Small intestine (tissue), 7 donors: ENCODE data around the gene KCNJ10. TPM values are rescaled to one million over a fixed set of nuclear protein-coding genes. Genes with fewer than 3 reads are reported as not detected.

Experiments
- DNase-seq, 2 donors: peaks; one replicate each; pipeline versions ENCODE4 v3.0.0 to v3.0.0-alpha.2; 2013
- FAIRE-seq: peaks from 2 replicates; lab custom pipeline; 2012; peaks lifted over from hg19 to GRCh38; lab: Jason Lieb, UNC
- H3K27ac ChIP-seq, 3 donors: one replicate each; pipeline ENCODE4 v1.5.1; 2013; ENCODE audit warnings: low read length in 2 of 3, mild to moderate bottlenecking in 2 of 3, control low read depth in 1 of 3, inconsistent platforms in 1 of 3, low read depth in 1 of 3, moderate library complexity in 1 of 3
- H3K27me3 ChIP-seq, 3 donors: one replicate each; pipeline ENCODE4 v1.6.1; 2013; ENCODE audit warnings: low read length in 3 of 3, inconsistent platforms in 1 of 3; ENCODE audit not compliant: control insufficient read depth in 3 of 3, insufficient read depth in 3 of 3
- H3K36me3 ChIP-seq, 3 donors: one replicate each; pipeline ENCODE4 v1.6.1; 2013; ENCODE audit warnings: low read length in 3 of 3, inconsistent platforms in 1 of 3, low read depth in 1 of 3, mild to moderate bottlenecking in 1 of 3, moderate library complexity in 1 of 3; ENCODE audit not compliant: control insufficient read depth in 3 of 3, insufficient read depth in 2 of 3
- H3K4me1 ChIP-seq, 3 donors: one replicate each; pipeline ENCODE4 v1.6.1; 2013; ENCODE audit warnings: low read length in 2 of 3, inconsistent platforms in 1 of 3, low read depth in 1 of 3, mild to moderate bottlenecking in 1 of 3, moderate library complexity in 1 of 3; ENCODE audit not compliant: control insufficient read depth in 3 of 3, insufficient read depth in 2 of 3
- H3K4me3 ChIP-seq, 3 donors: one replicate each; pipeline ENCODE4 v1.5.1; 2013; ENCODE audit warnings: low read length in 3 of 3, control low read depth in 1 of 3, inconsistent platforms in 1 of 3, low read depth in 1 of 3, mild to moderate bottlenecking in 1 of 3, moderate library complexity in 1 of 3
- H3K9me3 ChIP-seq, 2 donors: one replicate each; pipeline ENCODE4 v1.6.1; 2013; ENCODE audit warnings: low read depth in 1 of 2, low read length in 1 of 2; ENCODE audit not compliant: control insufficient read depth in 2 of 2, insufficient read depth in 1 of 2
- WGBS, 3 donors: extraction: QIAGEN DNeasy Blood & Tissue Kit; methylation state at CpG; one replicate each; pipeline ENCODE4 v1.1.7; 2013; 5-methylcytosine and 5-hydroxymethylcytosine counted together
- polyA plus RNA-seq, 4 donors: library from polyadenylated mRNA; stranded (reverse) in 3 of 4; unstranded in 1 of 4; fragments of 200-250 nt in 3 of 4; fragments of 120-200 nt in 1 of 4; gene quantifications; one replicate each; pipeline versions ENCODE4 v1.2.1 to v1.2.3, GENCODE V29; 2013
- donor health status: healthy with polysubstance abuse.
- donor health status: control.
- donor health status: control.
- donor health status: Bipolar disorder and iron deficiency.
- donor health status: healthy.

Gene KCNJ10
- polyA plus RNA-seq, 4 donors, result 0.25 to 0.47 TPM; not detected in 2

GRCh38 chr1:160083968-160084770 is 14.2 kb upstream of the KCNJ10 start:
- DNase-seq (peak; percentile 85 to 93), FAIRE-seq (no peak)
- Histone ChIP-seq H3K9me3 (no peaks in the 10 kb centered on the region), H3K4me1 (no peaks in the 10 kb centered on the region), H3K4me3 (peak overlapping the region in 1 of 3 donors; percentile 31), H3K27ac (no peak overlapping the region), H3K27me3 (peaks cover 2 to 49% (median 9%) of the 10 kb centered on the region in 3 donors), H3K36me3 (peaks cover 0 to 22% (median 3%) of the 10 kb centered on the region in 3 donors)
- WGBS, 3 donors, result 22 to 32% (median 27%) methylated on average over 81 to 96 of the region's 96 CpGs

- 71 to 79% (median 76%) methylated on average over 3 of the region's 3 CpGs for WGBS, 3 donors
- H3K27ac ChIP-seq, result no peak overlapping the region
- no peak for DNase-seq
- no peaks in the 10 kb centered on the region for H3K9me3 ChIP-seq
- FAIRE-seq, result no peak
- no peak overlapping the region for H3K4me3 ChIP-seq
- H3K4me1 ChIP-seq, result no peaks in the 10 kb centered on the region
- peaks cover 2 to 52% (median 9%) of the 10 kb centered on the region in 3 donors for H3K27me3 ChIP-seq
- H3K36me3 ChIP-seq, result peaks cover 0 to 12% (median 0%) of the 10 kb centered on the region in 3 donors
These were observed 13.0 kb upstream of the KCNJ10 start for GRCh38 chr1:160082926-160083325.

GRCh38 chr1:160082487-160082886 is 12.5 kb upstream of the KCNJ10 start:
- WGBS, 3 donors, result 37 to 73% (median 54%) methylated on average over 2 of the region's 2 CpGs
- no peaks in the 10 kb centered on the region for H3K9me3 ChIP-seq
- no peaks in the 10 kb centered on the region for H3K4me1 ChIP-seq
- FAIRE-seq, result no peak
- peaks cover 2 to 52% (median 9%) of the 10 kb centered on the region in 3 donors for H3K27me3 ChIP-seq
- peaks cover 0 to 9% (median 0%) of the 10 kb centered on the region in 3 donors for H3K36me3 ChIP-seq
- H3K27ac ChIP-seq, result no peak overlapping the region
- H3K4me3 ChIP-seq, result no peak overlapping the region
- no peak for DNase-seq

- FAIRE-seq (no peak), DNase-seq (no peak)
- Histone ChIP-seq H3K27ac (no peak within 1 kb of the TSS), H3K36me3 (peaks cover 0 to 5% (median 0%) of the 10 kb centered on the region in 3 donors), H3K27me3 (peaks cover 2 to 52% (median 9%) of the 10 kb centered on the region in 3 donors), H3K9me3 (no peaks in the 10 kb centered on the region), H3K4me3 (no peak within 1 kb of the TSS), H3K4me1 (no peaks in the 10 kb centered on the region)
- WGBS, 3 donors, result 20 to 36% (median 34%) methylated on average over 13 to 14 of the region's 14 CpGs
These were observed 11.4 kb upstream of the KCNJ10 start, which contains the start of gene KCNJ9 for GRCh38 chr1:160081261-160081936. Gene KCNJ9 (plus strand): TSS chr1:160081538. CDS start chr1:160084031, 2,493 bp downstream.

DNA sequence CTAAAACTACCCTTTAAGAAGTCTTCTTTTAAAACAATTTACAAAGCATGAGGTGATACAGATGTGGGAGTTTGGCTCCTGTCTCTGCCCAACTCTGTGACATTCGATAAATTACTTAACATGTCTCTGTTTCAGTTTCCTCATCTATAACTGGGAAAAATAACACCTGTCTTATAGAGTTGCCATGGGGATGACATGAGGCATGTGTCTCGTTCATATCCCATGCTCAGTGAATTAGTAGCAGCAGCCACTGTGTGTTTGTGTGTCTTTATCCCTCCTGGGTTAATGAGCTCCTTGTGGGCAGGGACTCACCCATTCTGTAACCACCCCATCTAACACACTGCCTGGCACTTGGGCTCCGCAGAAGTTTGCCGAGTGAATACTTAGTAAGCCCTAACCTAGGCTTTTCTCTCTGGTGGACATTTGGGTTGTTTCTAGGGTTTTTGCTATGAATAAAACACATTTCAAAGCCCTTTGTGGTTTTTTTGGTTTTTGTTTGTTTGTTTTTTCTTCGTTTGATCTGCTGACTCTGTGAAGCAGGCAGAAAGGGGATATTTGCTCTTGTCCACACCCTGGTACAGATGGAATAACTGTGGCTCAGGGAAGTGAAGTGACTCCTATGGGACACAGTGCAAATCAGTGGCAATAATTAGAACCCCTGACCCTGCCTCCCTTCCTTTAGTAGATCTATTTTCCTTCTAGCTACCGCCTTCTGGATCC is 10.6 kb upstream of the KCNJ10 start:
- Histone ChIP-seq H3K4me1 (no peaks in the 10 kb centered on the region), H3K27ac (no peak overlapping the region), H3K27me3 (peaks cover 2 to 52% (median 9%) of the 10 kb centered on the region in 3 donors), H3K36me3 (no peaks in the 10 kb centered on the region), H3K9me3 (no peaks in the 10 kb centered on the region), H3K4me3 (no peak overlapping the region)
- WGBS, 3 donors, result 40 to 53% (median 45%) methylated on average over 6 of the region's 6 CpGs
- FAIRE-seq, result no peak
- no peak for DNase-seq

DNA sequence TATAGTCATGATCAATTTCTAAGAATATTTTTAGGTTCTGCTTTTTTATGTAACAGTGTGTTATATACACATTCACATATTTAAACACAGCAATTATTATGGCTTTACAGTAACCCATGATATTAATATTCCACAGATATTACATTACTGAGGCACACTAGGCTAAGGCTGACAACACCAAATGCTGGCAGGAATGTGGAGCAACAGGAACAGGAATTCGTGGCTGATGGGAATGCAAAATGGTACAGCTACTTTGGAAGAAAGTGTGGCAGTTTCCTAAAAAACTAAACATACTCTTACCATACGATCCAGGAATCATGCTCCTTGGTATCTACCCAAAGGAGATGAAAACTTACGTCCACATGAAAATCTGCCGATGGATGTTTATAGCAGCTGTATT is 9.5 kb upstream of the KCNJ10 start:
- 62 to 73% (median 65%) methylated on average over 4 of the region's 4 CpGs for WGBS, 3 donors
- peaks cover 2 to 52% (median 9%) of the 10 kb centered on the region in 3 donors for H3K27me3 ChIP-seq
- no peaks in the 10 kb centered on the region for H3K36me3 ChIP-seq
- H3K27ac ChIP-seq, result no peak overlapping the region
- DNase-seq, result no peak
- no peaks in the 10 kb centered on the region for H3K4me1 ChIP-seq
- no peaks in the 10 kb centered on the region for H3K9me3 ChIP-seq
- no peak overlapping the region for H3K4me3 ChIP-seq
- FAIRE-seq, result no peak

- FAIRE-seq (no peak), DNase-seq (peak; percentile 49 to 70)
- Histone ChIP-seq H3K4me1 (no peaks in the 10 kb centered on the region), H3K9me3 (no peaks in the 10 kb centered on the region), H3K27me3 (peaks cover 2 to 47% (median 9%) of the 10 kb centered on the region in 3 donors), H3K4me3 (no peak overlapping the region), H3K27ac (no peak overlapping the region), H3K36me3 (no peaks in the 10 kb centered on the region)
- 12 to 20% (median 16%) methylated on average over 8 of the region's 8 CpGs for WGBS, 3 donors
These were observed 8.7 kb upstream of the KCNJ10 start for GRCh38 chr1:160078512-160079195.
